GM19238 (cell line): Measurements from ENCODE around the gene ZNF639.

Experiments used
- DNase-seq: peaks from one replicate; pipeline ENCODE4 v3.0.0; 2011; ENCODE audit warnings: low spot score; ENCODE audit not compliant: insufficient read length

ZNF639 gene

GRCh38 chr3:179309225-179310078 lies 13.4 kb upstream of the ZNF639 start:
- no peak for DNase-seq

GRCh38 chr3:179318876-179319275 lies 4.0 kb upstream of the ZNF639 start:
- no peak for DNase-seq

GRCh38 chr3:179321668-179322285 lies 1.1 kb upstream of the ZNF639 start:
- no peak for DNase-seq

GRCh38 chr3:179323197-179324110 lies 623 bp downstream of the ZNF639 start:
- DNase-seq: peak; percentile 46

- DNase-seq: no peak
Measured at GRCh38 chr3:179324270-179324754, 1.5 kb downstream of the ZNF639 start.

GRCh38 chr3:179330438-179330837 lies 7.6 kb downstream of the ZNF639 start:
- DNase-seq: no peak

GRCh38 chr3:179332240-179332639 lies 9.4 kb downstream of the ZNF639 start:
- no peak for DNase-seq

- no peak for DNase-seq
Measured at GRCh38 chr3:179333084-179333483, 10.3 kb downstream of the ZNF639 start.

- no peak for DNase-seq
Measured at GRCh38 chr3:179336345-179336929, 13.6 kb downstream of the ZNF639 start.

GRCh38 chr3:179347345-179348194 lies 24.7 kb downstream of the ZNF639 start, which contains the start of gene MFN1:
Gene MFN1 (plus strand): TSS chr3:179347709. CDS start chr3:179348852, 1,143 bp downstream.
- peak; percentile 82 for DNase-seq

- peak; percentile 26 for DNase-seq
Measured at GRCh38 chr3:179348325-179349013, 25.6 kb downstream of the ZNF639 start.

GRCh38 chr3:179355996-179356395 lies 33.2 kb downstream of the ZNF639 start:
- no peak for DNase-seq

GRCh38 chr3:179363332-179363731 lies 40.5 kb downstream of the ZNF639 start:
- DNase-seq: no peak

GRCh38 chr3:179369621-179370020 lies 46.8 kb downstream of the ZNF639 start:
- DNase-seq: no peak

- no peak for DNase-seq
Measured at GRCh38 chr3:179373938-179374337, 51.1 kb downstream of the ZNF639 start.

GRCh38 chr3:179375091-179375999 lies 52.5 kb downstream of the ZNF639 start:
- DNase-seq: no peak

- DNase-seq: no peak
Measured at GRCh38 chr3:179376474-179376873, 53.6 kb downstream of the ZNF639 start.
